ENCODE data around the gene SORCS2.

DNA sequence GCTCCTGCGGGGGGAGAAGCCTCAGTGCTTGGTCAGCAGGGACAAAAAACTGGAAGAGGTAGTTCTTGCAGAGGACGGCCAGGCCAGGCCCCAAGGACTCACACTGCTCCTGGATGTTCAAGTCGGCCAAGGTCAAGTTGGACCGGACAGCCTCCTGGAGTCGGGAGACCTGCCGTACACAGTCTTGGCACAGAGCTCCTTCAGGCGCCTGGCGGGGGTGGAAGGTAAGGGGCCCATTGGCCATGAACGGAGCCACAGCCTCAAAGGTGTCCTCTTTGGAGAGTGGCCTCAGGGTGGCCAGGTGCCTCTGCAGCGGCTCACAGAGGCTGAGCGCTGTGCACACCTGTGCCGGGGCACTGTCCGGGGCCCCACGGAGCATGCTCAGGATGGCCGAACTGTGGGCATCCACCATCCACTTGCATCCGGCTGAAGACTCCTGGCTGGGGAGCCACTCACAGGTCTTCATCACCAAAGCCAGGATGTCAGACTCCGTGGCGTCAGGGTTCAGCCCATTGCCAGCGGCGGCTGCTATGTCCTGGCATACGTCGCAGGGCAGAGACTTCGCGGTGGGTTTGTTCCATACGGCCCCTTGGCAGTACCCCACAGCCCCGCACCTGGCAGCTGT is 241.9 kb downstream of the SORCS2 start:
- TF ChIP-seq EZH2 (IDR thresholded peaks at IDR 0.05; ENCODE audit: insufficient read depth, poor library complexity, severe bottlenecking) (no peak), EZH2phosphoT487 (IDR thresholded peaks at IDR 0.05; ENCODE audit: insufficient read depth, low read depth) (no peak)

All from GM23248 (cell line).